ENCODE data around the gene ZNF593OS.

DNA sequence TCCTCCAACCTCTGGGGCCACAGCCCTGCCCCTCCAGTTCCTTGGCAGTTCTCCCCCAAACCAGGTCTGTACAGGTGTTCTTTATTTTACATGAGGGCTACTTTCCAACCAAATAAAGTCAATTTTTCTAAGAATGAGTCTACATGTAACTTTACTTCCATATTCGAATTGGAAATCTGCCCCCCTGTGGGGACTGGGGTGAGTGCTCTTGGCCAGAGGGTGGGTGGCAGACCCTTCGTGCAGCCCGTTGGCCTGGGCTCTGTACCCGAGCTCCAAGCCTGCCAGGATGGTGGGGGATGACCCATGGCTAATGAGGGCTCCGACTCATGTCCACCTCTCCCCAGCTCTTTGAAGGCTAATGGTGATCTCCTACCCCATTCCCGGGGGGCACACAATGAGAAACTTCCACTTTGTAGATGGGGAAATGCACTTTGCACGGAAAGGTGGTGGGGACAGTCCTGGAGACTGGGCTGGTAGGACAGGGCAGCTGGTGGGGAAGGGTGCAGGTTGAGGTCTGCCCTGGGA, 18.2 kb upstream of the ZNF593OS start:
- TF ChIP-seq POLR2A (IDR thresholded peaks at IDR 0.05), result no peak
- TF ChIP-seq, protein P1, sequence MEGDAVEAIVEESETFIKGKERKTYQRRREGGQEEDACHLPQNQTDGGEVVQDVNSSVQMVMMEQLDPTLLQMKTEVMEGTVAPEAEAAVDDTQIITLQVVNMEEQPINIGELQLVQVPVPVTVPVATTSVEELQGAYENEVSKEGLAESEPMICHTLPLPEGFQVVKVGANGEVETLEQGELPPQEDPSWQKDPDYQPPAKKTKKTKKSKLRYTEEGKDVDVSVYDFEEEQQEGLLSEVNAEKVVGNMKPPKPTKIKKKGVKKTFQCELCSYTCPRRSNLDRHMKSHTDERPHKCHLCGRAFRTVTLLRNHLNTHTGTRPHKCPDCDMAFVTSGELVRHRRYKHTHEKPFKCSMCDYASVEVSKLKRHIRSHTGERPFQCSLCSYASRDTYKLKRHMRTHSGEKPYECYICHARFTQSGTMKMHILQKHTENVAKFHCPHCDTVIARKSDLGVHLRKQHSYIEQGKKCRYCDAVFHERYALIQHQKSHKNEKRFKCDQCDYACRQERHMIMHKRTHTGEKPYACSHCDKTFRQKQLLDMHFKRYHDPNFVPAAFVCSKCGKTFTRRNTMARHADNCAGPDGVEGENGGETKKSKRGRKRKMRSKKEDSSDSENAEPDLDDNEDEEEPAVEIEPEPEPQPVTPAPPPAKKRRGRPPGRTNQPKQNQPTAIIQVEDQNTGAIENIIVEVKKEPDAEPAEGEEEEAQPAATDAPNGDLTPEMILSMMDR (IDR thresholded peaks at IDR 0.05), result no peak

All from gastroesophageal sphincter (tissue), 3 donors.